Dermis blood vessel endothelial cell (primary cell): Measurements from ENCODE around the gene OVCH2. TPM values are rescaled to one million over a fixed set of nuclear protein-coding genes. Genes with fewer than 3 reads are reported as not detected.

ENCODE experiments used
- total RNA-seq: library from RNA; depleted of rRNA; stranded (reverse); fragments of >200 nt; gene quantifications from 2 replicates; pipeline ENCODE4 v1.2.3, GENCODE V29; 2014

Gene OVCH2
- total RNA-seq, 1 donor from 2014 or later, result not detected

Other genes with a start within 250 kb of the OVCH2 start
- 0.65 TPM in 1 of 2 replicates, not detected in the other for gene OLFML1, start 221.0 kb downstream of the OVCH2 start, total RNA-seq
- 2.2 and 3.2 TPM in 2 replicates for gene PPFIBP2, start 192.5 kb downstream of the OVCH2 start, total RNA-seq
- gene CYB5R2, start 33.0 kb downstream of the OVCH2 start, total RNA-seq, result 0.47 TPM in 1 of 2 replicates, not detected in the other
- gene OR5P2, start 90.5 kb upstream of the OVCH2 start, total RNA-seq, result not detected in 2 replicates
- not detected in 2 replicates for gene OR5P3, start 124.4 kb upstream of the OVCH2 start, total RNA-seq
- not detected in 2 replicates for gene OR10A6, start 224.8 kb upstream of the OVCH2 start, total RNA-seq
- not detected in 2 replicates for gene OR10A3, start 235.2 kb upstream of the OVCH2 start, total RNA-seq